Activated CD8-positive, alpha-beta memory T cell treated with anti-CD3 and anti-CD28 coated beads for 24 hours (primary cell): ENCODE results near the gene DRAM1.
"Not testable (repeated sequence)": the region's sequence is repeated elsewhere in the genome, so short reads cannot be mapped to it uniquely, and the experiment has no call there.

ENCODE experiments used
- DNase-seq: peaks from one replicate; pipeline ENCODE4 v3.0.0-alpha.2; 2020

Gene DRAM1

GRCh38 chr12:101876861-101877805 lies at the start of gene DRAM1:
Gene DRAM1, plus strand, starts transcription at chr12:101877580. Its CDS starts 210 bp downstream, at chr12:101877790.
- peak; percentile 89 for DNase-seq

DNA sequence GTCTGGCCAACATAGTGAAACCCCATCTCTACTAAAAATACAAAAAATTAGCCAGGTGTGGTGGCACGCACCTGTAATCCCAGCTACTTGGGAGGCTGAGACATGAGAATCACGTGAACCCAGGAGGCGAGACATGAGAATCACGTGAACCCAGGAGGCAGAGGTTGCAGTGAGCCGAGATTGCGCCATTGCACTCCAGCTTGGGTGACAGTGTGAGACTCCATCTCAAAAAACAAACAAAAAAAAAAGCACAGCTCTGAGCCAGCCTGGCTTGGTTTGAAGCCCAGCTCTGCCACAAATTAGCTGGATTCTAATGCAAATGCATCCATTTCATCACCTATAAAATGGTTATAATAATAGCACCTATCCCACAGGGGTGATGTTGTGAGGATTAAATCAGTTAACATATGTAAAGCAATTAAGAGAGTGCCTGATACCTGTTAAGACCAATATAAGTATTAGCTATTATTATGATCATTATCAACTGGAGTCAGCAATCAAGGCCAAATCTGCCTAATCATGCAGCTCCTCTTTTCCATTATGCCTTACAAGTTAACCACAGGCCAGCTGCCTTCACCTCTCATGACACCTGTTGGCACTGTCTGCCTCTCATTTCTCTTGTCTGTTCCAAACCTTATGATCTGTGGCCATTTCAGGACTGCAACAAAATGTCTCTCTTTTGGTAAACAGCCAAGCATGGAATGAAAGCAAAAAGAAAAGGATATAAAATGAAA lies 48.8 kb upstream of the DRAM1 start:
- DNase-seq: no peak

DNA sequence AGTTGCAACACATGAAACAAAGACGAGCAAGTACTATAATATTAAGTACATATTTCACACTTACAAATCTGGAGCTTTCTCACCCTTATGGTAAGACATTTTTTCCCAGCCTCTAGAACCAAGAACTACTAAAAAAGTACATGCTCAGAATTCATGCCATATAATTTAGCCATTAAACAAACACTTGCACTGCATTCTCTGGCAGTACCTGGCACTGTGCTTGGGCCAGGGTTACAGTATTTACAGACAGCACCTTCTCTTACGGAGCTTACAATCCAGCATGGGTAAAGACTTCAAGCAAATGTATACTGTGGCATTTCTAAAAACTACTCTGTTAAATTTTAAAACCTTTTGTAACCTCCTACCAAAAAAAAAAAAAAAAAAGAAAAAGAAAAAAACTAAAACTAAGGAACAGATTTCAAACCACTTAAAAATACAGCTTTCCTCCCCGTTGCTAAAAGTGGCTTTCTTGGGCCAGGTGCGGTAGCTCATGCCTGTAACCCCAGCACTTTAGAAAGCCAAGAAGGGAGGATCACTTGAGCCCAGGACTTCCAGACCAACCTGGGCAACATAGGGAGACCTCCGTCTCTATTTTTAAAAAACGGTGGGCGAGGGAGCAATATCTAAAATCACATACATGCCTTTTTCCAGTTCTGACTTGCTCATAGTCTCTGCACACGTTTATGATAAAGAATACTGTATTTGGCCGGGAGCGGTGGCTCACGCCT lies 47.6 kb upstream of the DRAM1 start:
- DNase-seq: no peak

DNA sequence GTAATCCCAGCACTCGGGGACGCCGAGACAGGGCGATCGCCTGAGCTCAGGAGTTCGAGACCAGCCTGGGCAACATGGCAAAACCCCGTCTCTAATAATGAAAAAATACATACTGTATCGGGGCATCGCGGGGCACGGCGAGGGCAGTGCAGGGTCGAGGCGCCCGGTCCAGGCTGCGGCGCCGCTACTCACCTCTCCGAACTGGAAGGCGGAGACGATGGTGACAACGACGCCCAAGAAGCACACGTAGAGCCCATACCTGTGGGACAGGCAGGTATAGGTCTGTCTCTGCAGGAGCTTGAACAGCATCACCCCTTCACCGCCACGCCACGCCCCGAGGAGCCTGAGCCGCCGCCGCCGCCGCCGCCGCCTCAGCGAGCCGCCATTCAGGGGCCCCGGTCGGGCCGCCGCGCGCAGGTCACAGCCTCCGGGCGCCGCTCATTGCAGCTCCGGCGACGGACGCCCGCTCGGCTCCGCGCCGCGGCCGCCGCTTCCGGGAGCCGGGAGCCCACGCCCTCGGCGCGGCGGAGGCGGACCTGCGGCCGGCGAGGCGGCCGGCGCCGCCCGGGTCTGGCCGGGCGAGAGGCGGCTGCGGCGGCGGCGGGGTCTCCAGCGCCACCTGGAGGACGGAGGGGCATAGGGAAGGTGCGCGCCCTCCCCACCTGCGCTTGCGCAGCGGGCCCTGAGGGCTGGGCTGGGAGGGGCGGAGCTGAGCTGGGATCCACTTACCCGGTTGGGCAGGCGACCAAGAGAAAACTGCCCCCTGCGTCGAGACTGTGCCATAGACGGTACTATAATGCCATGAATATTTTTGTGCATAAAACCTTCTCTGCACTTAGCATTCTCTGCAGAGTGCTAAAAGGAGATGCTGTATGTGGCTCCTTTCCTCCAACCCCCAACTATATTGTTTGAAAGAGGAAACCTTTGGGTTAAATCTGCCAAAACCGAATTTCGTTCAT lies 46.7 kb upstream of the DRAM1 start, which contains the start of gene GNPTAB:
Gene GNPTAB (minus strand): TSS at position 593 of the 959 bp plus-strand sequence. CDS start 284 bp downstream, at position 309.
- DNase-seq: peak; percentile 98

- no peak for DNase-seq
Observed at GRCh38 chr12:101832030-101832429, 45.4 kb upstream of the DRAM1 start.

- no peak for DNase-seq
Observed at GRCh38 chr12:101838628-101839323, 38.6 kb upstream of the DRAM1 start.

- DNase-seq: peak; percentile 83
Observed at GRCh38 chr12:101839324-101840283, 37.8 kb upstream of the DRAM1 start.

GRCh38 chr12:101841069-101841468 lies 36.3 kb upstream of the DRAM1 start:
- no peak for DNase-seq

DNA sequence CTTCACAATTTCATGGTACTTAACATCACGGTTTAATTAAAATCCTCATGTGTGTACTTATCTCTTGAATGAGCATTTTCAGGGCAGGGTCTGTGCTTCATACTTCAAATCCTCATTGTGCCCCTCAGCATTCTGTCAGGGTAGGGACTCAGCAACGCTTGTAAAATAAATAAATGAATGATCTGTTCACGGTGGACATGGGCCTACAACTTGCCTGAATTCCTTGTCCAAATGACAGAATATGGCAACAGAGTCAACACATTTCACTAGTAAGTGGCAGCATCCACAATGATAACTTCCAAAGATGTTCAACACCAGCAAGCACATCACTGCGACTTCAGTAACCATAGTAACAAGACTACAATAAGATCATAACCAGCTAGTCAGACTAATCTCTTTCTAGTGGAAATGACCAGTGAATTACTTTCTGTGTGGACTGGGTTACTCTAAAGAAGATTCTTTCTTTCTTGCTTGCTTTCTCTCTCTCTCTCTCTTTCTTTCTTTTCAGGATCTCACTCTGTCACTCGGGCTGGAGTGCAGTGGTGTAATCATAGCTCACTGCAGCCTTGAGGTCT lies 32.2 kb upstream of the DRAM1 start:
- no peak for DNase-seq

DNA sequence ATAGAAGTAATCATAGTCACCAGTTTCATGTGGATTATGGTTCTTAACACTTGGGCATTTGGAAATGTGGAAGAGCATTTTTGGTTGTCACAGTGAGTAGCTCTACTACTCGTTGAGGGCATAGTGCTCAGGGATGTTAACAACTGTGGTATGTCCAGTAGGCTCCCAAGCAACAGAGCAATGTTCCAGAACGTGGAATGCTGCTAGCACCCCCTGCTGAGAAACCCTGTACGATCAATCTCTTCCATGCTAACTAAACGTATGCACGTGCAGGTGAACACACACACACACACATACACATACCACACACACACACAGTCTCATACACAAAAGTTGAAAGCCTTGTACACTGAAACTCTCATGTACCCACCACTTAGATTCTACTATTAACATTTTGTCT lies 30.1 kb upstream of the DRAM1 start:
- no peak for DNase-seq

- DNase-seq: no peak
Observed at GRCh38 chr12:101850199-101850598, 27.2 kb upstream of the DRAM1 start.

DNA sequence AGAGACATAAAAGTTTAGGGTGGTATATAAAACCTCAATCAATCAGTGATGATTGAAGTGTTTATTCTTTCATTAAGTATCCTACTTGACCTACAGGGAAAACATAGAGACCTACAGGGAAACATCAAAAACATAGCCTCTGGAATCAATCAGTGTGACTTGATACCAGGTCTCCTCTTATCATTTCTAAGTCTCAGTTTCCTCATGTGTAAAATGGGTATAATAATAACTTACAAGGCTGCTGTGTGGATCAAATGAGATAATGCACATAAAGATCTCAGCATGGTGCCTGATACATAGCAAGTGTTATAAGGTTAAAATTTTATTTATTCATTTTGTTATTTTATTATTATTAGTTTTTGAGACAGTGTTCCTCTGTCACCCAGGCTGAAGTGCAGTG lies 24.4 kb upstream of the DRAM1 start:
- DNase-seq: no peak

DNA sequence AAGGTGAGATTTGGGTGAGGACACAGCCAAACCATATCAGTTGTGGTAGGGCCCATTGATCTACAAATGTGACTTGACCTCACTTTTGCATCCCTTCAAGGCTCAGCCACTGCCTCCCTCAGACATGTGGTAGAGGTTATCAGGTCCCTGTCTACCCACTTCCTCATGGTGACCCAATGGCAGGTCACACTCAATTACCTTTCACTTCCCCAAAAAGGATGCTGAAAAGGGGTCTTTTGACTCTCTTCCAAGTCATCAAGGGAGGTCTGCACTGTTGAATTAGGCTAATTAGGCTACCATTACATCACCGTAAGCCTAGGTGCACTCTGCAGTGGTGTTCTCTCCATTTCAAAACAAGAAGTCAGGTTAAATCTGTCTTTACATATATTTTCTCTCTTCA lies 22.6 kb upstream of the DRAM1 start:
- no peak for DNase-seq

- DNase-seq: no peak
Observed at GRCh38 chr12:101855364-101855884, 22.0 kb upstream of the DRAM1 start.

GRCh38 chr12:101855976-101856375 lies 21.4 kb upstream of the DRAM1 start:
- DNase-seq: no peak

GRCh38 chr12:101856614-101857013 lies 20.8 kb upstream of the DRAM1 start:
- DNase-seq: not testable (repeated sequence)

GRCh38 chr12:101857043-101857558 lies 20.3 kb upstream of the DRAM1 start:
- no peak for DNase-seq

DNA sequence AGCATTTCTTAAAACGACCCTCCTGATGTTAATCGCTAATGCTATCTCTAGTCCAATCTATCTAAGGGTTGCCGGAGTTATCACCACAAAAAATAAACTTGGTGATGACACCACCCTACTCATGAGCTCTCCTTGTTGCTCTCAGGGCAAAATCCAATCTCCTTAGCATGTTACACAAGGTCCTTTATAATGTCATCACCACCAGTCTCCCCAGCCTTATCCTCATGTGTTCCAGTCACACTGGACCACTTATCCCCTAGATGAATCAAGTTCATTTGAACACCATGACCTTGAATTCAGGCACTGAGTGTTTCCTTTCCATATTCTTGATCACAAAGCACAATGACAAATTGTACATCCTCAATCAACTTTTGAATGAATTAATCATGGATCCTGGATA lies 19.0 kb upstream of the DRAM1 start:
- no peak for DNase-seq
